GM19238 (cell line): Measurements from ENCODE around the gene TGFBR2.

Source experiments
- DNase-seq: peaks from one replicate; pipeline ENCODE4 v3.0.0; 2011; ENCODE audit warnings: low spot score; ENCODE audit not compliant: insufficient read length

Gene TGFBR2

DNA sequence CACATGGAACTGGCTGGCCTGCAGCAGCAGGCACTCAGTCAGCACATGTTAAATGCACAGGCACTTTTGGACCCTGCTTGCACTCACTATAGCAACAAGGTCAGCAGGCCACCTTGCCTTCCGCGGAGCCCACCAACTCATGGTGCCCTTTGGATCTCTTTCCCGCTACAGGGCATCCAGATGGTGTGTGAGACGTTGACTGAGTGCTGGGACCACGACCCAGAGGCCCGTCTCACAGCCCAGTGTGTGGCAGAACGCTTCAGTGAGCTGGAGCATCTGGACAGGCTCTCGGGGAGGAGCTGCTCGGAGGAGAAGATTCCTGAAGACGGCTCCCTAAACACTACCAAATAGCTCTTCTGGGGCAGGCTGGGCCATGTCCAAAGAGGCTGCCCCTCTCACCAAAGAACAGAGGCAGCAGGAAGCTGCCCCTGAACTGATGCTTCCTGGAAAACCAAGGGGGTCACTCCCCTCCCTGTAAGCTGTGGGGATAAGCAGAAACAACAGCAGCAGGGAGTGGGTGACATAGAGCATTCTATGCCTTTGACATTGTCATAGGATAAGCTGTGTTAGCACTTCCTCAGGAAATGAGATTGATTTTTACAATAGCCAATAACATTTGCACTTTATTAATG, 85.0 kb downstream of the TGFBR2 start:
- no peak for DNase-seq

DNA sequence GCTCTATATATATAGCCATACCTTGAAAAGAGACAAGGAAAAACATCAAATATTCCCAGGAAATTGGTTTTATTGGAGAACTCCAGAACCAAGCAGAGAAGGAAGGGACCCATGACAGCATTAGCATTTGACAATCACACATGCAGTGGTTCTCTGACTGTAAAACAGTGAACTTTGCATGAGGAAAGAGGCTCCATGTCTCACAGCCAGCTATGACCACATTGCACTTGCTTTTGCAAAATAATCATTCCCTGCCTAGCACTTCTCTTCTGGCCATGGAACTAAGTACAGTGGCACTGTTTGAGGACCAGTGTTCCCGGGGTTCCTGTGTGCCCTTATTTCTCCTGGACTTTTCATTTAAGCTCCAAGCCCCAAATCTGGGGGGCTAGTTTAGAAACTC, 85.5 kb downstream of the TGFBR2 start:
- no peak for DNase-seq

DNA sequence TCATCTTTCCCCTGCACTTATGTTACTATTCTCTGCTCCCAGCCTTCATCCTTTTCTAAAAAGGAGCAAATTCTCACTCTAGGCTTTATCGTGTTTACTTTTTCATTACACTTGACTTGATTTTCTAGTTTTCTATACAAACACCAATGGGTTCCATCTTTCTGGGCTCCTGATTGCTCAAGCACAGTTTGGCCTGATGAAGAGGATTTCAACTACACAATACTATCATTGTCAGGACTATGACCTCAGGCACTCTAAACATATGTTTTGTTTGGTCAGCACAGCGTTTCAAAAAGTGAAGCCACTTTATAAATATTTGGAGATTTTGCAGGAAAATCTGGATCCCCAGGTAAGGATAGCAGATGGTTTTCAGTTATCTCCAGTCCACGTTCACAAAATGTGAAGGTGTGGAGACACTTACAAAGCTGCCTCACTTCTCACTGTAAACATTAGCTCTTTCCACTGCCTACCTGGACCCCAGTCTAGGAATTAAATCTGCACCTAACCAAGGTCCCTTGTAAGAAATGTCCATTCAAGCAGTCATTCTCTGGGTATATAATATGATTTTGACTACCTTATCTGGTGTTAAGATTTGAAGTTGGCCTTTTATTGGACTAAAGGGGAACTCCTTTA, 86.2 kb downstream of the TGFBR2 start:
- no peak for DNase-seq

DNA sequence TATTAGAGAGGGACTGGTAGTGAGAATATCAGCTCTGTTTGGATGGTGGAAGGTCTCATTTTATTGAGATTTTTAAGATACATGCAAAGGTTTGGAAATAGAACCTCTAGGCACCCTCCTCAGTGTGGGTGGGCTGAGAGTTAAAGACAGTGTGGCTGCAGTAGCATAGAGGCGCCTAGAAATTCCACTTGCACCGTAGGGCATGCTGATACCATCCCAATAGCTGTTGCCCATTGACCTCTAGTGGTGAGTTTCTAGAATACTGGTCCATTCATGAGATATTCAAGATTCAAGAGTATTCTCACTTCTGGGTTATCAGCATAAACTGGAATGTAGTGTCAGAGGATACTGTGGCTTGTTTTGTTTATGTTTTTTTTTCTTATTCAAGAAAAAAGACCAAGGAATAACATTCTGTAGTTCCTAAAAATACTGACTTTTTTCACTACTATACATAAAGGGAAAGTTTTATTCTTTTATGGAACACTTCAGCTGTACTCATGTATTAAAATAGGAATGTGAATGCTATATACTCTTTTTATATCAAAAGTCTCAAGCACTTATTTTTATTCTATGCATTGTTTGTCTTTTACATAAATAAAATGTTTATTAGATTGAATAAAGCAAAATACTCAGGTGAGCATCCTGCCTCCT, 87.2 kb downstream of the TGFBR2 start:
- DNase-seq = peak; percentile 13

DNA sequence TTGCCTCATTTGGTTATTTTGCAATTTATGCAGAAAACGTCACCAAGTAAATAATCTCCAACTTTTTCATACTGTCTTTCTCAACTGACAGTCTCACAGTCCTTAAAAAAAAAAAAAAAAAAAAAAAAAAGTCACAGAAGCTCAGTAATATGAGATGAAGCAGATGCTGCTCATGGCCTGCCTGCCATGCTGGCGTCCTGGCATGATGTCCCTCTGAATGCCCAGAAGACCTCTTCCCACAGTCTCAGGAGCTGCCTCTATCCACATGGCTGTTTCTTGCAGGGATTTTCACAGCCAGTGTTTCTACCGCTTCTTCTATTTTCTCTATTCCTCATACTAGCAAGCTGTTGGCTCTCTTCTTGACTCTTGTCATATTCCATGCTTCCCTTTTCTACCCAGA, 87.7 kb downstream of the TGFBR2 start:
- DNase-seq = no peak

DNA sequence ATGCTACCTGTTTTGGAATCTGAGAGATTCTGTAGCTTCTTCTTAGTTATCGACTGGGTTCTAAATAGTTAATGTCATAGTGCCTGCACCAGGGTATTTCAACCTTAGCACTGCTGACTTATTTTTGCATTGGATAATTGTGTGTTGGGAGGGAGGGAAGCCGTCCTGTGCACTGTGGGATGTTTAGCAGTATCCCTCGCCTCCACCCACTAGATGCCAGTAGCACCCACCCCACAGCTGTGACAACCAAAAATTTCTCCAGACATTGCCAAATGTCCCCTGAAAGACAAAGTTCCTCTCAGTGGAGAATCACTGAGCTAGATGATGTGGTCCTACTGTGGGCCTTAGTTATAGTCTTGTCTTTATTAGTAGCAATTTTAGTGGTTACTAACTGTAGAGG, 88.3 kb downstream of the TGFBR2 start:
- DNase-seq = no peak

DNA sequence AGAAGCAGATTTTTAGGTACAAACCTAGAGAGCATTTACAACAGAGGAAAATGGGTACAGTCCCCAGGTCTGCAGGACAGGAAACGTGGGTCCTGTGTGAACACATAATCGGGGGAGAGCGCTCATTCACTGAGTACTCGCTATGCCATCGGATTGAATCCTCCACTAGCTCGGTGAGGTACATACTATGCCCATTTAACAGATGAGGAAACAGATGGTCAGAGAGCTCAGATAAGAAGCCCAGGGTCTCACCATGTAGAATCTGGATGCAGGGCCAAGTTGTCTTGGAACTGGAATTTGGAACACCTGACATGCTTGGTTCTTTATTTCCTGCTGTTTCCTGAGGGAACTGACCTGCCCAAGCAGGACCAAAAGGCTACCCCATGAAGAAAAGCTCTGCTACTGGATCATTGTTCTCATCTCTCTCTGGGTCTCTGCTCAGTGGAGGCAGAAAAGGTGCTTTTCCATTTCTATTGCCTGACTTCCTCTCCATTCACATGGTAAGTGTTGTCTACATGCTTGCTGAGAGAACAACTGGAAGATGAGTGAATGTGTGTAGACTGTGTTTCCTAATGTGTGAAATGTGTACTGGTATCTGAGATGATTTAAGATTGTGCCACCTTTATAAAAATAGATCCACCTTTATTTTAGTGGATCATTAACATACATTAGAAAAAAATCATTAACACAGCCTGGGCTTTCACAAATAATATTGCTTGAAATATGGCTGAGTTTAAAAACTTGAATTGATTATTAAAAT, 89.1 kb downstream of the TGFBR2 start:
- no peak for DNase-seq

DNA sequence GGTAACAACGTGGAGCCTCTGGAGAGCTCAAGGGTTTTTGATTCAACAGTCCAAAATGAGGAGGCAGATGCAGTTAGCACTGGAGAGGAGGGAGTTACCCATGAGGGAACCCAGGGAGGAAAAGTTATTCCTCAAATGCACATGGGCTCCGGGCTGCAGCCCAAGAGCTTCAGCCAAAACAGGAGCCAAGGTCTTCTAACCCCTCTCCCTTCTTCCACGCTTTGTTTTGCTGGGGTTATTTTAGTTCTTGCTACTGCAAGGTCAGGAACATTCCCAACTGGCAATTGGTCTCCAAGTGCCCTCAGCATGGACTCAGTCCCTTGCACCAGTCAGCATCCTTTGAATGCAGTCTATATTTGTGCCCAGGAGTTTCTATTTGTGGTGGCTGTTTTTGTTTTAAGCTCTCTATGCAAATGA, 90.0 kb downstream of the TGFBR2 start:
- DNase-seq = no peak

DNA sequence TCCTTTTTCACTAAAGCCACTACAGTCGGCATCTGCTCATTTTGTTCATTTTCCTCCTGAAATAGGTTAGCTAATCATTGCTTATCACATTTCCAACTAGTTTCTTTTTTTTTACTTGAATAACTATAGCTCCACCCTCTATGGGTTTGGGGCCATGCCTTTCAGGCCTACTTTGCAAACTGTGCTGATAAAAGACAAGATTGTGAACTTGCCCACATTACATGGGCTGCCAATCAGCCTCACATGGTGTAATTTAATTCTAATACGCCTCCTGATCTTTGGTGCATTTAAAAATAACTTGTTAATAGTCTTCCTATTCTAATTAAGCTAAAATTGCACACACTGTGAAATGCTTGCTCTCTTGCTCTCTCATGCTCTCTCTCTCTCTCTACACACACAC, 90.5 kb downstream of the TGFBR2 start:
- no peak for DNase-seq

DNA sequence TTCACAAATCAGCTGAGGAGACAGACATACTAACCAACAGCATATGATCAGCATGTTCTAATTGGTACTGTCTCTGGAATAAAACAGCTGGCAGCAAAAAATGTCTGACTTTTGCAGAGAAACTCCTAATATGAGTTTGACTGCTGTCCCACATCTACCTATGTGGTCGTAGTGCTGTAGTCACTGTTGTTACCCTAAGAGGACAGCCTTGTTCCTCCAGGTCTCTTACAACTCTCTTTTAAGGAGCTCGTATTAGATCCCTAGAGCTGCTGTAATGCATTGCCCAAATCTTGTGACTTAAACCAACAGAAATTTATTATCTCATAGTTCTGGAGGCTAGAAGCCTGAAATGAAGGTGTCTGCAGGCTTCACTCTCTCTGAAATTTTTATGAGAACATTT, 92.1 kb downstream of the TGFBR2 start:
- no peak for DNase-seq

DNA sequence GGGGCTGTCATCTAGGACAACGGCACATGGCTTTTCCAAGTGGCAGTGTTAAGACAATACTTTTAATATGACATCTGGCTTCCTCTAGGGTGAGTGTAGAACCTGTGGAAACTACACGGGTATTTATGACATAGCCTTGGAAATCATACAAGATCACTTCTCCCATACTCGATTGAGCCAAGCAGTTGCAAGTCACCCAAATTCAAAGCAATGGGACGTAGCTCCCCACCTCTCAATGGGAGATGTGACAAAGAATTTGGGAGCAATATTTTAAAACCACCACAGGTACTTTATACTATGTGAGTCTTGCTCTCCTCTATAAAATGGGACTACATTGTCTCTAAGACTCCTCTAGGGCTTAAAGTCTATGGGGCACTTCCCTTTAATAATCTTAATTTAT, 93.5 kb downstream of the TGFBR2 start:
- DNase-seq = no peak

DNA sequence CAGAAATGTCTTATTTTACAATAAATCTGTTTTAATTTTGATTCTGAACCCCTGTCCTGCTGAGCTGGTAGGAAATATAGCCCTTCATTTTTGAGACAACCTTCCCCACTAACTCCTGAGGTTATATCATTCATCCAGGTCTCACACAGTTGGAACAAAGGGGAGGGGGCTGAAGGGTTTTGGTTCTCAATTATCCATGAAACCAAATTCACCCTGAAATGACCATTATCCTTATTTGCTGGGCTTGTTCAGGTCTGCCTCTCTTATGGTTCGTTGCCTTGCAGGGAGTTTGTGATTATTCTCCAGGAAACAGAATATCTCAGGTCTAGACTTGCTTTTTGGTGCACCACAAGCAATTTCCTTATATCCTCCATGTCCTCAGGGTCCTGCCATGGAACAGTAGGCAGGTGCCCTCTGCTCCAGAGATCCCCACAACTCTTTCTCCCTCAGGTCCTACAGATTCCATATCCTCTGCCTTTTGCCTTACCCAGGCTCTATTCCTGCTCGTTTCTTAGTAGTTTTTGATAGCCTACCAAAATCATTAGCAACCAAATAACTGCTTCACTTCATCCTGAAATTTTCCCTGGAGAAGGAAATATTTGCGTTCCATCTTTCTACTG, 94.4 kb downstream of the TGFBR2 start:
- no peak for DNase-seq

DNA sequence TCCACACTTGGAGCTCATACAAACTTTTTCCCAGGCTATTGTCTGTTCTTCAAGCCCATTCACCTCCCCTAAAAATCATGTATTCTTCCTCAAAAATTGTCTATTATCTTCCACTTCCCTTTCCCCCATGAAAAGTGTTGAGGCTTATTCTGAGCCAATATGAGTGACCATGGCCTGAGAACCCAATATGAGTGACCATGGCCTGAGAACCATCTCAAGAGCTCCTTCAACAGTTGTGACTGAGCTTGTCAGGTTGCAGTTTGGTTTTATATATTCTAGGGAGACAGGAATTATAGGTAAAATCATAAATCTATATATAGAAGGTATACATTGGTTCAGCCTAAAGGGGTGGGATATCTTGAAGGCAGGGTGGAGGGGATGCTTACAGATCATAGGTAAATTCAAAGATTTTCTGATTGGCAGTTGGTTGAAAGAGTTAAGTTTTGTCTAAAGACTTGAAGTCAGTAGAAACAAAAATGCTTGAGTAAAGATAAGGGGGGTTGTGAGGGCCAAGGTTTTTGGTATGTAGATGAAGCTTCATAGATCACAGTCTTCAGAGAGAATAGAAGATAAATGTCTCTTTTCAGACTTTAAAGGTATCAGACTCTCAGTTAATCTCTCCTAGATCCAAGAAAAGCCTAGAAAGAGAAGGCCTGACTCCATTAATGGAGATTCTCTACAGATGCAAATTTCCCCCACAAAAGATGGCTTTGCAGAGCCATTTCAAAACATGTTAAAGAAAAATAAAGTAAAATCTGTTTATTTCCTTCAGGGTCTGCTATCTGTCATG, 95.8 kb downstream of the TGFBR2 start:
- DNase-seq = no peak

DNA sequence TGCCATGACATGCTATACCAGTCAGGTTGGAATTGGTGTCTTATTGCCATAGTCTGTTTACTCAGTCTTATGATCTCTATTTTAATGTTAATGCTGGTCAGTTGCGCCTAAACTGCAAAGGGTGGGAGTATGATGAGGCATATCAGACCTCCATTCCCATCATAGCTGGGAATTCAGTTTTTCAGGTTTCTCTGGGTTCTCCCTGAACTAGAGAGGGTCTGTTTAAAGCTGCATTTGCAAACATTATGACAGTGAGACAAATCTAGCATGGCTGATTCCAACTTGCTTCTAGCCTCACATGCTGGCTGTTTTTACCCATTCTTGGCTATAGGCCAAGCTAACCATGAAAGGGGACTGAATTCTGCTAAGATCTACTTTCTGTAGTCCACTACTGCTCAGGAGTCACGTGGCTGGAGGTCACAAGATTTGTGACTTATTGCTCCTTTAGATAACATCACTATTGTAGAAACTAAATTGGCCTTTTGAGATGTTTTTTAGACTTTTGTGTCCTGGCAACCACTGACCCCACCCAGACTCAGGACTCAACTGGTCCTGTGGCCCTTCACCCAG, 96.5 kb downstream of the TGFBR2 start:
- DNase-seq = no peak

DNA sequence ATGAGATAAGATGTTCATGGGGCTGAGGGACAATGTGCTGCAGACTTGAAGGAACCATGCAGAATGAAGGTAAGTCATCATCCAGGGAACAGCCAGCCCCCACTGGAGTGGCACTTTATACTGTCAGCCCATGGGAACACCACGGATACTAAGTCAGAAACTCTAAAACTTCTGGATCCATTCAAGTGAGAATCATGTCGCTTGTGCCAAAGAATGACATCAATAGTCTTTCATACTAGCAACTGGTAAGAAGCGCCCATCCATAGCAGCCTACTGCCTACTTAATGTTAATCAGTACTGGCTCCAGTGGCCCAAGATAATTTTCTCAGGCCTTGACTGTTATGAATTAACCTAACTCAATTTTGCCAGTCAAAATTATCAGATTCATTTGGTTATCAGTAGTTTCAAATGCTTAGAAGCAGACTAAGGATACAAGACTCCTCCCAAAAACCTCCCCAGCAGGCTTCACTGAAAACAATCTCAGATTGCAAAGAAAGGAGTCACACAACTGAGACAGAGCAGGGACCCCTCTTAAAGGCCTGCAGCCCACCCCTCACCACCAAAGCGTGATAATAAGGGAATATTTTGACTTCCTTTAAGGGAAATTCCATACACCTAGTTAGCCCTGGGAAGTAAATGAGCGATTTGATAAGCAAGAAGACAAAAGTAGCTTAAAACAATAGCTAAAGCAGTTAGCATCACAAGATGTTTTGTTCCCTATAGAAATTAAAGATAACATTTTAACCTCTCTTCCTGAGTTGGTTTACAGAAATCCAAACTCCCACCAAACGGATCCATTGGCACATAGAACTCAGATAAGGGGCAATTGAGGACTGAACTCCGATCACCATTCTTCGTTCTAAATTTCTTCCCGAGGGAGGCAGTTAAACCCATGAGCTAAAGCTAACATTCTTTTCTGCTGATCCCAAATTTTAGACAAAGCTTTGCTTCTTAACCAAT, 98.8 kb downstream of the TGFBR2 start:
- DNase-seq = no peak

DNA sequence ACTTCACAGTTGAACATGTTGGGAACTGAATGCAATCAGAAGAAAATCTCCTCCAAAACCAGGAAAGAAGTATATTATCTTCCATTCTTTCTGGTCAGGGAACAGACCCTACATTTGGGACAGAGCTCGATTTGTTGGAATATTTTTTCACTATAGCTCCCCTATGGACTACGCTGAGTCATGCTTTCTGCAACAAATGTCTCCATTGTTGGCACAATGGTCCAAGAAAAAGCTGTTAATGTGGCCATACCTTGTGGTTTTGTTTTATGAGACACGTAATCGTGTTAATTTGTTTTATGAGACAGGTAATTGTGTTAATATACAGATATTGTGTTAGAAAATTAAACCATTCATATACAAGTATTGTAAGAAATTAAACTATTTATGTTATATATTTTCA, 101.4 kb downstream of the TGFBR2 start:
- no peak for DNase-seq

DNA sequence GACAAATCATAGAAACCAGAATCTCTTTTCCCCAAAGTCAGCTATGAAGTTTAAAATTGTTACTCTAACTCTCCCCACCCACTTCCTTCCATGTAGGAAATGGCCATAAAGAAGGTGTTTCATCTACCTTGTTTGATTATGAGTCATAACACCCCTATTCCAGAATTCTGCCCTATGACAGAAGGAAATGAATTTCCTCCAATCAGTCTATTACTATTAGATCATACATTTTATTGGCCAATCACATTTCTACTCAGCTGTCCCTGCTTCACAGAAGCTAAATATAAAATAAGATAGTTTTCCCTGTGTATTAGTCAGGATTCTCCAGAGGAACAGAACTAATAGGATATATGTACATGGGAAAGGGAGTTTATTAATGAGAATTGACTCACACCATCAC, 102.1 kb downstream of the TGFBR2 start:
- no peak for DNase-seq

DNA sequence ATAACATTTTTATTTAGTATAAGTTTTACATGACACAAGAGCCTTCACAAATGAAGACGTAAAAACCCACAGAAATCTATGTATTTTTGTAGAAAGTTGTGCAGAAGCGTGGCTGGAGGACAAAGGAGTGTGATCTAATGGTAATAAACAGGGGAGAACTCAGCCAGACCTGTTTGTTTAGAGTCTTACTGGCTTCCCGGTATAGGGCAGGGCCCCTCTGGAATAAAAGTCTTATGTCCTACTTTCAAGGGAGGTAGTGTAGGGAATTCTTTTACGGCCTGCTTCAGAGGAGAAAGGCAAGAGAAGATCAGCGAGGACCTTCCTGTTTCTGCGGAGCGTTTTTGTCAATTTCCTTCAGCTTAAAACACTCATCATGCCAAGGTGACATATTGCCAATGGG, 103.6 kb downstream of the TGFBR2 start:
- DNase-seq = no peak

DNA sequence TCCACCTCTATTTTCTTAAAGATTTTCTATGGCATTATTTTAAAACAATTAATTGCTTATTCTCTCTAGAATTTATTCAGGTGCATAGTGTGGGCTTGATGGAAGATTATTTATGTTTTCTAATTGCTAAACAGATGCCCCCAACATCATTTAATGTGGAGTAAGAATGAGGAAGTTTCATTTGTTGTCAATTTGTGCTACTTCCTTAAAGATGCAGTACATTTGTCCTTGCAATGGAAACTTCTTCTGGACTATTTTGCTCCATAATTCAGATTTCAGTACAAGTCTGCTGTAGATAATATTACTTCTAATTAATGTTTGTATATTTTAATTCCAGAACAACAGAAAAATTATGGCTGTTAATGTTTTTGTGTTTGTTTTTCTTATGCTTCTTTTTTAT, 104.8 kb downstream of the TGFBR2 start:
- no peak for DNase-seq

DNA sequence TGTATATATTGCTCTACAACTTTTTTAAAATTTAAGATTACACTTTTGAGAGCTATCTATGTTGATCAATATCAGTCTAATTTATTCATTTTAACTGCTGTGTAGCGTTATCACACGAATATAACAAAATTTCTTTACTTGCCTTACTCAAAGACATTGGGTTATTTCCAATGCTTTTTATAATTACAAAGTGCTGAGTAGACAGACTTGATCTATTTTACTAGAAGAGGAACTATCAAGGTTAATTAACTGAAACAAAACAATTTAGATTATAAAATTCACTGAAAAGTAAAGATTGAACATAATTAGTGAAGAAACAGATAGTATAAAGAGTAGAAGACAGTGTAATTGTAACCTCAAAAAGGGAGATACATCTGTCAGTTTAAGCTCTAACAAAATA, 105.5 kb downstream of the TGFBR2 start:
- no peak for DNase-seq
